Endometrial microvascular endothelial cells (primary cell): ENCODE results near the gene CDH4. TPM values are rescaled to one million over a fixed set of nuclear protein-coding genes. Genes with fewer than 3 reads are reported as not detected.

Experiments used
- in situ Hi-C: cut with HindIII; loops from 2 replicates; pipeline ENCODE4 v1.10.0; 2017; ENCODE audit warnings: low sequenced_read_pairs, low pct_unique_long_range_greater_than_20kb; ENCODE audit errors: inconsistent ontology term
- total RNA-seq: library from RNA; depleted of rRNA; stranded (reverse); fragments of >200 nt; gene quantifications from one replicate; pipeline ENCODE4 v1.2.3, GENCODE V29; 2015; ENCODE audit errors: inconsistent ontology term

CDH4 gene
- total RNA-seq, 1 donor from 2014 or later: 31.2 TPM

GRCh38 chr20:61508301-61509096, 256.4 kb downstream of the CDH4 start:
- in situ Hi-C loops: no loop called here

DNA sequence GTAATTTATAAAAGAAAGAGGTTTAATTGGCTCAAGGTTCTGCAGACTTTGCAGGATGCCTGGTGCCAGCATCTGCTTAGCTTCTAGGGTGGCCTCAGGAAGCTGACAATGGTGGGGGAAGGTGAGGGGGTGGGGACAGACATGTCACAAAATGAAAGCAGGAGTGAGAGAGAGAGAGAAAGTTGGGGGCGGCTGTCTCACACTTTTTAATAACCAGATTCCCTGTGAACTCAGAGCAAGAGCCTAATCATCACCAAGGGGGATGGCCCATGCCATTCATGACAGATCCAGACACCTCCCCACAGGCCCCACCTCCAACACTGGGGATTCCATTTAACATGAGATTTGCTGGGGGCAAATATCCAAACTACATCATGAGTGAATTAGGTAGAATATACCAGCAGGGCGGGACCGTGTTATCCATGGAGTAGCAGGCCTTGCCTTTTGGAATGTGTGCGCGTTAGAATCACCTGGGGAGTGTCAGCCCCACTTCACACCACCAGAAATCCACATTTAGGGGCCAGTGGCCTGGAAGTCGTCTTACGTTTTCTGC, 258.8 kb downstream of the CDH4 start:
- in situ Hi-C loops: no loop called here

DNA sequence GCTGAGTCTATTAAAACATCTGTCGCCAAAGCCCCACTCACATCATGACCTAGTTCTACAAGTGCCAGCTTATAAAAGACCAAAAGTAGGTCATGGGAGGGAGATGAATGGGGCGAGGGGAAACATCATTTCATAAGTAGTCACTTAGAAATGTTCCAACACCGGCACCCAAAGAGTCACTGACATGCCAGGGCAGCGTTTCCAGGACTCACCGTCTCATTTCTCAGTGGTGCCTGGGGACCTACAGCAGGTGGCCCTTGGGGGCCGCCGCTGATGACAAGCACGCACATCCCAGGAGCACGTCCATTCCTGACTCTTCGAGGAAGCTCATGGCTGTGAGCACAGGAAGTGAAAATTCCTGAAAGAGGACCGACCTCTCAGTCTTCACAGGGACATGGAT, 260.4 kb downstream of the CDH4 start:
- in situ Hi-C loops: no loop called here

- in situ Hi-C loops: no loop called here
Measured at GRCh38 chr20:61513124-61514017, 261.3 kb downstream of the CDH4 start.

DNA sequence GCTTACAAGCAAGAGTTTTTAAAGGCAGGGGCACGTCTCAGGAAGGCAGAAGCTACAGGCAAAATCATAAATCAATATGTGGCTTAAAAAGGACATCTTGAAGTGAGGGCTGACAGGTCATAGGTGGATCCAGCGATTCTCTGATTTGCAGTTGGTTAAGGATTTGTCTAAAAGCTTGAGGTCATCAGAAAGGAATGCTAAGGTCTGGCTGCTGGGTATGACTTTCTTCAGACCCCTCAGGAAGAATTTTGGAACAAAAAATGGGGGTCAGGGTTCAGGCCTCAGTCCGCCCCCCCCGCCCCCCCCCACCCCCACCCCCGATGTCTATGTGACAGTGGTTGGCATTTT, 261.9 kb downstream of the CDH4 start:
- in situ Hi-C loops: no loop called here

GRCh38 chr20:61514396-61514795, 262.3 kb downstream of the CDH4 start:
- in situ Hi-C loops: no loop called here

- in situ Hi-C loops: no loop called here
Measured at GRCh38 chr20:61514805-61515505, 262.9 kb downstream of the CDH4 start.

- in situ Hi-C loops: no loop called here
Measured at GRCh38 chr20:61515922-61516321, 263.9 kb downstream of the CDH4 start.

DNA sequence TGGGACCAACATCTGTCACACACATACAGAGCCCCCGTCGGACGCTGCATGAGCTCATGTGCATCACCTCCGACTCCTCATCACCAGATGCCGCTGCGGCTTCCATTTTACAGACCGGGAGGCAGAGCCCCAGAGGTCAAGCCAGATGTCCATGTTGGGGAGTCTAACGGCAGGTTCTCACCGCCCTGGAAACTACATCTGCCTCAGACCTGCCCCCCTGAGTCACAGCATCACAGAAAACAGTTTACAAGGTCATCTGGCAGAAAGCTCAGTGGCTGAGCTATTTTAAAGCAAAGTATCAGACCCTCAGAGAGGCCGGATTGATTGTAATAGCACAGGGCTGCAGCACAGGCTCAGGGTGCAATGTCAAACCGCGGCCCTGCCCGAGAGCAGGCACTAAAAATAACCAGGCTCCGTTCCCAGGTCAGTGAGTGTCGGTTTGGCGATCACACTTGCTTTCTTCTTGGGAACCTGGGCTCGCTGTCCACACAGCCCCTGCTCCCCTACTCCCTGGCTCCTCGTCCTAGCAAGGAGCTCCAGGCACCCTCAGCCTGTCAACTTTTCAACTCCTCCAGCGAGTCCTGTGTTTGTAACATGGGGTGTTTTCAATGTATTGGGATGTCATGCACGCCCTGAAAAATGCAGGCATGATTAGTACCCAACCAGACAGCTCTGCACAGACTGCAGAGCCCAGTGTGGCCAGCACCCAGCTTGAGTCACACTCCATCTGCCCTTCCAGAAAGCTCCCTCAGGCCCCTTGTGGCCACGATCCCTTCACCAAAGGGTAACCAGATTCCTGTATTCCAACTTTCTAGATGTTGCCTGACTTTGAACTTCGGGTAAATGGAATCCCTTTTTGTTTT, 264.5 kb downstream of the CDH4 start:
- in situ Hi-C loops: no loop called here

DNA sequence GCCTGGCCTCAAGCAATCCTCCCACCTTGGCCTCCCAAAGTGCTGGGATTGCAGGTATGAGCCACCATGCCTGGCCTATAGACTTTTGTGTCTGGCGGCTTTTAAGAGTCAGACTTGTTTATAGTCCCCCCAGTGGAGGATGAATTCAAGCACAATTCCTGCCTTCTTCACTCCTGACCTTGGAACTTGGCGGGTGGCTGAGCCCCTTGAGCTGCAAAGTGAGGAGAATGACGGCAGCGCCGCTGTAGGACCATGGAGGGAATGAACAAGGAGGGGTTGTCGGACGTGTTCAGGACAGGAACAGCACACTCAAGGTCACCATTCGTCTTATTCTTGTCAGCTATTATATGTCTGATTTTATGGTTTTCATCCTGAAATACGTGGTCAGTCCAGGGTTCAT, 265.4 kb downstream of the CDH4 start:
- in situ Hi-C loops: no loop called here

DNA sequence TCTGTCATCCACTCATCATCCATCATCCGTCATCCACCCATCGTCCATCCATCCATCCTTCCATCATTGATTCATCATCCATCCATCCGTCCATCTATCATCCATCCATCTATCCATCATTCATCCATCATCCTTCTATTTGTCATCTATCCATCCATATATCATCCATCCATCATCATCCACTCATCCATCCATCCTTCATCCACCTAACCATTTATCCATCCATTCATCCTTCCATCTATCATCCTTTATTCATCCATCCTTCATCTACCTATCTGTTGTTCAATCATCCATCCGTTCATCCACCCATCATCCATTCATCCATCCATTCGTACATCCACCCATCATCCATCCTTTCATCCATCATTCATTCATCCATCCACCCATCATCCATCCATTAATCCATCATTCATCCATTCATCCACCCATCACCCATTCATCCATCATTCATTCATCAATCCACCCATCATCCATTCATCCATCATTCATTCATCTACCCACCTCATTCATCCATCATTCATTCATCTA, 266.4 kb downstream of the CDH4 start:
- in situ Hi-C loops: no loop called here

DNA sequence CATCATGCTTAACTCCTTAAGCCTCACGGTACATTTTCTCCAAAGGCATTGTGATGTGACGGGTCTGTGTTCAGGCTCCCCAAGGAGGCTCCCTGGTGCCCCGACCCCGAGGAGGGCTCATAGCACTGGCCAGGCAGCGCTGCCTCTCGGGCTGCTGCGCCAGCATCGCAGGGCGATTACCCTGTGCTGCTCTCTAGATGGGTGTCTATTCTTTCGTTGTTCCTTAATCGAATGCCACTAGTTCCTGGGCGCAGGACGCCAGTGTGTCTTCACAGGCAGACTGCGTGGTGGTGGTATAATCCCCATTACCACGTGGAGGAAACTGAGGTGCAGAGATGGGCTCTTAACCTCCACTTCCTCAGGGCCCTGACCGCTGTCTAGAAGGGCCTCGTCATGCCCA, 267.4 kb downstream of the CDH4 start:
- in situ Hi-C loops: no loop called here

- in situ Hi-C loops: no loop called here
Measured at GRCh38 chr20:61520076-61520892, 268.2 kb downstream of the CDH4 start.

DNA sequence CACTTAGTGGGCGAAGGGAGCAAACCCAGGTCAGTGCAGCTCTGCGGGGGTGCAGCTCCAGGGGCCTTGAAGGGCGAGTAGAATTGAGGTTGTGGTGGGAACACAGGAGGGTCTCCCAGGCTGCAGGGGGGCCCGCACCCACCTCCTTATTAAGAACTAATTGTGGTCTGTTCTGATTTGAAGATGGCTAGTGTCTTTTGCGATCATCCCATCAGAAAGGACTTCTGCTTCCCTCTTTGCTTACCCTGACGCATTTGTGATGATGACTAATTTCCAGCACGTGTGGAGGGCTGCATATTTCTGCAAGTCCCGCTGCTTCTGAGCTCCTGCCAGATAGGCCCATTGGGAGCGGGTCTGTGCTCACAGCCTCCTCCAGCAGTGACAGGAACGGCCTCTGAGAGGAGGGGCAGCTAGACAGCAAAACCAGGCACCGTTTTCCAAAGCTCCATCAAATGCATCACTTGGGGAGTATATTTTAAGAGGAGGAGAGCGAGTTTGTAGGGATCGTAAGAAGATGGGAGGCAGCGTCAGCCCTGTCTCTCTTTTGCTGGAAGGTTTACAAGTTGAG, 268.9 kb downstream of the CDH4 start:
- in situ Hi-C loops: no loop called here

DNA sequence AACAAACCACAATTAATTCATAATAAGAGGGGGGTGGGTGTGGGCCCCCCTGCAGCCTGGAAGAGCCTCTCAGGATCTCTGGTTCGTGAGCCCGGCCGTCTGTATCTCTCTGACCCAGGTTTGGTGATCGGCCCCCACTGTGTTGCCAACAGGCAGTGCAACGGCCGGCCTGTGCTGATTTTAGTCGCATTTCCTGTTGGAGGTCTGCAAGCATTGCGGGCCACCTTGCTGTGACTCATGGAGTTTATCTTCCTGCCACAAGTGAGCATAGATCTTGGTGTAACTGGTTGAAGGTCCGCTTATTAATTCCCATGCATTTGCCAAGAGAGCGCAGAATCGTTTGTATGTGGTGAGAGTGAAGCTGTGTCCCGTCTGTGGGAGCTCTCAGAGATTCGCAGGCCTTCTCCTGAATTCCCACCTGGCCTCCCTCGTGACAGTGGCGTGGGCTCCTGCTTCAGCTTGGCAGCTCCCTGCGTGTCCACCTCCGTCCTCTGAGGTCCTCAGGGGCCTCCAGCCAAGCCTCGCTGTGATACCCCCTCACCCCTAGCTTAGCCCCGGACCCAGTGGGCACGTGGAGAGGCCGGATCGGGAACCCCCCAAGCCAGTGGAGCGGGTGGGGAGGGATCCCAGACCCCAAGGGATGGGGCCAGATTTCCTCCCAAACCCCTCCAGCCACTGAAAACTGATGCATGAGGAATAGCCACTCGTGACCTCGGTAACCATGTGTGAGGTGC, 269.8 kb downstream of the CDH4 start:
- in situ Hi-C loops: no loop called here

- in situ Hi-C loops: no loop called here
Measured at GRCh38 chr20:61522498-61523090, 270.5 kb downstream of the CDH4 start.
